Upper lobe of left lung (tissue), 4 donors: ENCODE data around the gene PLCB1.

Source experiments
- CTCF ChIP-seq, 6 experiments: fragments of 450-650 bp in 4 of 6; fragments of 200-600 bp in 2 of 6; sonication (generic) in 2 of 6; IDR thresholded peaks; one replicate each; pipeline ENCODE4 v1.5.1; 2016 to 2019; ENCODE audit warnings: antibody characterized with exemption in 6 of 6
- EP300 ChIP-seq, 4 donors: sonication (generic); formaldehyde crosslinking; IDR thresholded peaks; one replicate each; pipeline ENCODE4 v1.5.1; 2017; ENCODE audit warnings: antibody characterized with exemption in 4 of 4, control low read depth in 2 of 4
- POLR2A ChIP-seq, 4 donors: fragments of 450-650 bp; IDR thresholded peaks; one replicate each; pipeline ENCODE4 v1.5.1; 2016 to 2017; ENCODE audit warnings: antibody characterized with exemption in 4 of 4, mild to moderate bottlenecking in 2 of 4
- POLR2AphosphoS5 ChIP-seq, 2 donors: sonication (generic); formaldehyde crosslinking; IDR thresholded peaks; one replicate each; pipeline ENCODE4 v1.5.1; 2017; ENCODE audit warnings: antibody characterized with exemption in 2 of 2

GRCh38 chr20:8860011-8860495 is 728.0 kb downstream of the PLCB1 start:
- TF ChIP-seq CTCF (IDR thresholded peaks at IDR 0.05) (no peak), POLR2A (IDR thresholded peaks at IDR 0.05) (no peak), POLR2AphosphoS5 (IDR thresholded peaks at IDR 0.05) (no peak), EP300 (IDR thresholded peaks at IDR 0.05) (no peak)
